Hematopoietic multipotent progenitor cell treated with erythropoietin and hydrocortisone succinate and interleukin-3 and kit ligand, for 4 days (in vitro differentiated cells): ENCODE data around the gene RNF11.
A peak's percentile ranks its signal among the peaks of the same experiment; 100 is the strongest.
"Not testable (repeated sequence)": the region's sequence is repeated elsewhere in the genome, so short reads cannot be mapped to it uniquely, and the experiment has no call there.

ENCODE experiments used
- DNase-seq: peaks from one replicate; pipeline ENCODE4 v3.0.0-alpha.2; 2015

The RNF11 gene

GRCh38 chr1:51228471-51228870 lies 7.6 kb upstream of the RNF11 start:
- DNase-seq = not testable (repeated sequence)

DNA sequence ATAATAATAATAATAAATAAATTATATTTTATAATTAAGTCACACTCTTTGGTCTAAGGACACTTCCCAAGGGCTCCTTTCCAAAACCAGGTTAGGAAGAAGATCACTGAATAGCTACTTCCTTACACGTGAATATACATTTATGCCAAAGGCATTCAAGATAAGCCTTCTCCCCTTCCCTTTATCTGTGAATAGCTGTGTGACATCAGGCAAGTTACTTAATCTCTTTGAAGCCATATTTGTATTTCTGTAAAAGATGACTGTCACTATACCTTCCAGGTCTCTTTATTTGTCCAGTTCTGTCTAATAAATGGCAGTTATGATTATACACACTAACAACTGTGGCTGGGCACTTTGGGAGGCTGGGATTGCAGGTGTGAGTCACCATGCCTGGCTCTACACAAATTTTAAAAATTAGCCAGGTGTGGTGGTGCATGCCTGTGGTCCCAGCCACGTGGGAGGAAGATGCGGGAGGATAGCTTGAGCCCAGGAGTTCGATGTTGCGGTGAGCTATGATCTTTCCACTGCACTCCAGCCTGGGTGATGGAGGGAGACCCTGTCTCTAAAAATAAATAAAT lies 5.5 kb upstream of the RNF11 start:
- peak; percentile 32 for DNase-seq

DNA sequence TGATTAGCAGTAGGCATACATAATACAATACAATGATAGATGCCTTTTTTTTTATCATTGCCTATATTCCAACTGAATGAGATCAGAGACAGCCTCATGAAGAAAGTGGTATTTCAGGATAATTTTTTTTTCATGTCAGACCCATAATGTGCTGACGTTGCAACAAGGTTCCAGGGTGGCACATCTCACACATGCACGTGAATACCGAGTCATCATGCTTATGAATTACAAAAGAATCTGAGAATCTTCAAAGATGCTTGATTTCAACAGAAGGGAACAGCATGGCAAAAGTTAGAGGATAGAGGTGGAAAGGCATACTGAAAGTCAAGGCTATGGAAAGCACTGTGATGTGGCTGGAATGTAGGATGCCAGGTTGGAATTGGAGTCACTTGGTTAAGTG lies 5.0 kb upstream of the RNF11 start:
- no peak for DNase-seq

DNA sequence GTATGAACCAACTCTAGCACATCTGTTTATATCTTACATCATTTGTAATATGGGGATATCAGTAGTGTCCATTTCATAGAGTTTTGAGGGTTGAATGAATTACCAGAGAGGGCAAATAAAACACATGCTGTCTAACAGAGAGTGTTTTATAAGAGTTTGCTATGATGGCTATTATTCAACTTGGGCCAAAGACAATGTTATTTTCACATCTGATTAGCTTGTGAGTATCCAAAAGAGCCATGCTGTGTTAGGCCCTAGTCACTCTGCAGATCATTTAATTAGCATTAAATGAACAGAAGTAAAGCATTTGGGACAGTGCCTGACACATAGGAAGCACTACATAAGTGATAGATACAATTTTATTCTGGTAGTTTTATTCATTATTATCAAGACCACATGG lies 4.2 kb upstream of the RNF11 start:
- DNase-seq = no peak

GRCh38 chr1:51234236-51234635 lies 1.8 kb upstream of the RNF11 start:
- not testable (repeated sequence) for DNase-seq

GRCh38 chr1:51234721-51235425 lies 1.2 kb upstream of the RNF11 start:
- DNase-seq = peak; percentile 94

DNA sequence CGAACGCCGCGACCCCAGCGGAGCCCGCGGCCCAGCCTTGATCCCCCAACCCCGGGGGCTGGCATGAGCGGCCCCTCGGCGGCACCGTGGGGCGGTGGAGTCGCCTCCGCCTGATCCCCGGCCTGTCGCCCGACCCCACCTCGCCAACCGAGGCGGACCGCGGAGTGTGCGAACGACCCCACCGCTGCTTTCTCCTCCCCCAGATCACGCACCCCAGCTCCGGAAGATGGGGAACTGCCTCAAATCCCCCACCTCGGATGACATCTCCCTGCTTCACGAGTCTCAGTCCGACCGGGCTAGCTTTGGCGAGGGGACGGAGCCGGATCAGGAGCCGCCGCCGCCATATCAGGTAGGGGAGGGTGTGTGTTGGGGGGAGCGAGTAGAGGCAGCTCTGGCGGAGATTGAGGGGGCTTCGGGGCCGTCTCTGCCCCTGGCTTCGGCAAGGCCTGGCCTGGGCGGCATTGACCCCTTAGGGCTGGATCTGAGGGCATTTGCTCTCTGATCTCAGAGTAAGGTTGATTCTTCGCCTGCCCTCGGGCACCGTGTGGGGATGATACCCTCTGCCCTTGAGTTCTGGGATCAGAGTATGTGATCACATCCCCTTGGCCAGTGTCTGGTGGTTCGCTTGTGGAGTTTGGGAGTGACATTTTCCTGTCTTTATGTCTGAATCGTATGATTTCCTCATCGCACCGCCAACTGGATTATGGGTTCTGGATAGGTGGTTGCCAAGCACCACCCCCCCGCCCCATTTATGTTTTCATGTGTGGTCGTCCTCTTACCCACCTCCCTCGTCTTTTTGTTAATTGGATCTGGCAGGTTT lies 668 bp downstream of the RNF11 start:
- DNase-seq = peak; percentile 53

DNA sequence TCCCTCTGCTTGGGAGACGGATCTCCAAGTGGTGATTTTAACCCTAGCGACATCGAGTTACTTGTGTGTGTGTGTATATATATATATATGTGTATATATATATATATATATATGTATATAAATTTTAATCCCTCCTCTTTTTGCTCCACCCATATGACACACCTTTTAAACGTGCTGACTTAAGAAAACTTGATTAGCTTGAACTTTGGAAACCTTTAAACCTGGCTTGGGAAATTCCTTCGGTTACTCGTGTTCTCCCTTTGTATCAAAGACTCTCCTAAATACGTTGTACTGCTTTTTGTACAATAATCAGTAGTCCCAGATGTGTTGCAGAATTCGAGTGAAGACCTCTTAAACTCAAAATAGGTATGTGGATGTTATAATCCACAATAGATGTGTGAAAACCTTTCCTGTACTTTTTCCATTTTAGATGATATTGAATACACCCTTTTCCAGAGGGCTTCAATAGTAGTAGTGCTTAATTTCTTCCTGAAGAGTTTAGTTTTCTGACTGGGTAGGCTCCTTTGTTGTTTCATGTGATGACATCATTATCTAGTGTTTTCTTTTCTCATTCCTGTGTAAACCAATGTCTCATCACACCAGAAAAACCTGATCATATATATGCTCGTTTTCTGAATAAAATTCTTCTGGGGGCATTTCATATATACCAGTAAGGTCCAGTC lies 1.4 kb downstream of the RNF11 start:
- DNase-seq = no peak

DNA sequence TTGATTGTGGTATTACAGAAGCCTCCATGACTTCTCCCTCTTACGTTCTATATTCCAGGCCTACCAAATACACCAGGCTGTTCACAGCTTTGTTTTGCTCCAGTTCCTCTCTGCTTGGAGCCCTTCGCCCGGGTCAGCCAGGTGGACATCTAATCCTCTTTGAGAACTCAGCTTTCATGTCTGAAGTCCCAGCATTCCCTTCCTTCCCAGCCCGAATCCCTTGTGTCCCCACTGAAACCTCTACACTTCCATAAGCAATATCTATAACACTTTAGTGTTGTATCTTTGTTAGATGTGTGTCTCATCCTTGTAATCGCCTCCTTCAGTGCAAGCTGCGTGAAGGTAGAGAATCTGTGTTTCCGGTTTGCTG lies 1.9 kb downstream of the RNF11 start:
- DNase-seq = no peak

DNA sequence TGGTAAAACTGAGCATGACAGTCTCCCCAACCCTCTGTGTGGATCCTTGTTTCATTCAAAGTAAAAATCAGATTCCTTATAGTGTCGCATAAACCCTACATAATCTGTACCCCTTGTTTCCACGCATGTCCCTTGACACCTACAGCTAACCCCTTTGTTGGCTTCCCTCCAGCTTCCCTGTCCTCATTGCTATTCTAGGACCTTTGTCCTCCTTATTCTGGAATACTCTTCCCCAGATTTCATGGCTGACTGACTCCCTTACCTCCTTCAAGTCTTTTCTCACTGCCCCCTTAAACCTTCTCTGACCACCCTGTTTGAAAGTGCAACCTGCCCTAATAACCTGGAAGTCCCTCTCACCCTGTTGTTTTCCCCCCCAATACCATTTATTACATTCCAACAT lies 4.0 kb downstream of the RNF11 start:
- DNase-seq = no peak

- no peak for DNase-seq
These were observed 5.0 kb downstream of the RNF11 start for GRCh38 chr1:51241119-51241518.

DNA sequence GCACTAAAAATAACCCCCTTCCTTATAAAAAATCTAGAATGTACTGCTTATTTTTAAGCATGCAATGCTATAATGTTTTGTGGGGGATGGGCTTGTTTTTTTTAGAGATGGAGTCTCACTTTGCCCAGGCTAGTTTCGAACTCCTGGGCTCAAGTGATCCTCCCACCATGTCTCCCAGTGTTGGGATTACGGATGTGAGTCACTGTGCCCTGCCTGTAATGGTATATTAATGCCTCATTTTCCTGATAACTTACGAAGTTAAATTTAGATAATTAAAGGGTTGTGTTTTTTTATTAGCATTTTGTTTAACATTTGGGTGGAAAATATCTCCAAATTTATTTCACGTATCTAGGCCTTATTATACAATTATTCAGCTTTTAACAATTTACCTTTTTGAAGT lies 6.5 kb downstream of the RNF11 start:
- DNase-seq = no peak

DNA sequence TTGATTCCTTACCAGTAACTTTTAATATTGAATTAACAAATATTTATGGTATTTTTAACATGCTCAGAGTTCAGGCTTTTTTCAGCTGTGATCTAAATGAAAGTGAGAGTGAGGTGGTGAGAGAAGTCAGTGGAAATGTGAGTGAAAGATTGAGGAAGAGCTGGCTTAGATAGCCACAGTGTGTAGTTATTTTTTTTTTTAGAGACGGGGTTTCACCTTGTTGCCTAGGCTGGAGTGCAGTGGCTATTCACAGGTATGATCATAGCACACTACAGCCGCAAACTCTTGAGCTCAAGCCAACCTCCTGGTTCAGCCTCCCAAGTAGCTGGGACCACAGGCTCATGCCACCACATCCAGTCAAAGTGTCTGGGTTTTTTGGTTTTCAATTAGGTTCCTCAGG lies 10.9 kb downstream of the RNF11 start:
- DNase-seq = no peak

GRCh38 chr1:51247499-51247898 lies 11.4 kb downstream of the RNF11 start:
- DNase-seq = no peak

GRCh38 chr1:51249445-51249844 lies 13.4 kb downstream of the RNF11 start:
- DNase-seq = no peak

- not testable (repeated sequence) for DNase-seq
These were observed 14.7 kb downstream of the RNF11 start for GRCh38 chr1:51250729-51251128.

GRCh38 chr1:51251165-51251564 lies 15.1 kb downstream of the RNF11 start:
- not testable (repeated sequence) for DNase-seq

DNA sequence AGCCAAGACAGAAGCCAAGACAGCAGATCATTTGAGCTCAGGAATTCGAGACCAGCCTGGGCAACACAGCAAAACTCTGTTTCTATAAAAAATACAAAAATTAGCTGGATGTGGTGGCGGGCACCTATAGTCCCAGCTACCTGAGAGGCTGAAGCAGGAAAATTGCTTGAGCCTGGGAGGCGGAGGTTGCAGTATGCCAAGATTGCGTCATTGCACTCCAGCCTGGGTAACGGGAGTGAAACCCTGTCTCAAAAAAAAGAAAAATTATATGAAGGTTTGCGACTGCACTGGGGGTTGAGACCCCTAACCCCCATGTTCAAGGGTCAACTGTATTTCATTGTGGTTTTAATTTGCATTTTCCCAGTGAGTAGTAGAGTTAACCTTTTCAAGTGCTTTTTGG lies 16.3 kb downstream of the RNF11 start:
- DNase-seq = no peak

DNA sequence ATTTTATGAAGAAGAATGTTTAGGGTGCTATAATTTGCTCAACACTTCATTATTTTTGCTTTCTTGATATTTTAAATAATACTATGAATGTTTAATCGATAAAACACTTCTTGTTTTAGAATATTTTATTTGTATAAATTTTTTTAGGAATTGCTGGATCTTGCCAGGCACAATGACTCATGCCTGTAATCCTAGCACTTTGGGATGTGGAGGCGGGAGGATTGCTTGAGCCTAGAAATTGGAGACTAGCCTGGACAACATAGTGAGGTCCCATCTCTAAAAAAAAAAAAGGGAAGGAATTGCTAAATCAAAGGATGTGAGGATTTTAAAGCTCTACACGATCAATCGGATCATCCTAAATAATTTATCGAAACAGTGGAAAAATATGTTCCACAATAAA lies 17.6 kb downstream of the RNF11 start:
- no peak for DNase-seq

GRCh38 chr1:51255331-51255730 lies 19.3 kb downstream of the RNF11 start:
- no peak for DNase-seq

DNA sequence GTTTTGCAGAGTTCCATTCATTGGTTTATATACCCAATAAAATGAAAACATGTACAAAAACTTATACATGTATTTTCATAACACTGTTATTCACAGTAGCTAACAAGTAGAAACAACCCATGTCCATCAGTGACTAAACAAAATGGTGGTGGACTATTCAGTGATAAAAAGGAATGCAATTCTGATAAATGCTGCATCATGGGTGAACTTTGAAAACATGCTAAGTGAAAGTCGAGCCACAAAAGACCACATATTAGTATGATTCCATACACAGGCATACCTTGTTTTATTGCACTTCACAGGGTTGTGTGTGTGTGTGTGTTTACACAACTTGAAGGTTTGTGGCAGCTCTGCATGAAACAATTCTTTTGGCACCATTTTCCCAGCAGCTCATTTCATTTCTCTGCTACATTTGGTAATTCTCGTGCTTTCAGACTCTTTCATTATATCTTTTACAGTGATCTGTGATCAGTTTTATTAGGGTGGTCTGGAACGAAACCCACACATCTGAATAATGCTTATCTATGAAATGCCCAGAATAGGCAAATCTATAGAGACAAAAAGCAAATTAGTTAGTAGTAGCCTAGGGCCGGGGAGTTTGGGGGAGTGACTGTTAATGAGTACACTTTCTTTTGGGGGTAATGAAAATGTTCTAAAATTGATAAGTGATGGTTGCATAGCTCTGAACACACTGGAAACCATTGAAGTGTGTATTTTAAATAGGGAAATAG lies 27.2 kb downstream of the RNF11 start:
- DNase-seq = no peak

DNA sequence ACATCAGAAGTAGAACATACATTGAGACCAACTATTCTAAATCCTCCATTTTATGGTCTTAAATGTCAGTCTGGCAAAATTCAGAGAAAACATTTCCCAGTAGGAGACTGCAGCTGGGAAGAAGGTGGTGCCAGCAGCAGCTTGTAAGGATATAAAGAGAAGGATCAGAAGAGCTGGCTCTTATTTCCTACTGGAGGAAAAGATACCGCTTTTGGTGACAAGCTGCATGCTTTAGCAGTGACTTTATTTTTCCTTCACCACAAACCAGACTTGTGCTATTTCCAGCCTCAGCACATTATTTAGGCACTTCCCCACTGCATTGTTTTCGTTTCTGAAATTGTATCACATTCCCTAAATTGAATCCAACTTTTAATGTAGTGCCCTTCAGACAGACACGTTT lies 28.4 kb downstream of the RNF11 start:
- DNase-seq = peak; percentile 41

- peak; percentile 37 for DNase-seq
These were observed 29.5 kb downstream of the RNF11 start for GRCh38 chr1:51265618-51266017.
